Measurements from ENCODE around the gene DNAJC3.

DNA sequence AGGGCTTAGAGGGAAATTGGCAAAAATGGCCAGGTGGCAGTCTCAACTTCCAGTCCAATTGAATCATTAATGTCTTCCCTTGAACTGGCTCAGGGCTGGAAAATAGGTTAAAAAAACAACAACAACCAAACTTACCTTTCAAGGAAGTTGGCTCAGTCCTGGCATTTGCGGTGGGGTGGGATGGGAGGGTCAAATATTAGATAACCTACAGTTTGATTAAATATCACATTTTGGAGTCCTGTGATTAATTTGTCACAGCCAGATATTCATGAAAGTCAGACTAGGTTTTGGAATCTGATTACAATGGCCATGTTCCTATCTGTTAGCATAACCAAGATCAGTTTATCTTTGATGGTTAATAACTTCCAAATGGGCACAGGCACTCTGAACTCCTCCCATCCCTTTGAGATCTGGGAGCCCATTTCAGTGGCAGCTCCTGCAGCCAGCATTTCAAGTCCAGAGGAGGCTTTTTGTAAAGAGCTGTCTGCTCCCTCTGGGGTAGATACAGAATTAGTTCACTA lies 24.6 kb upstream of the DNAJC3 start:
- TF ChIP-seq, protein P1, sequence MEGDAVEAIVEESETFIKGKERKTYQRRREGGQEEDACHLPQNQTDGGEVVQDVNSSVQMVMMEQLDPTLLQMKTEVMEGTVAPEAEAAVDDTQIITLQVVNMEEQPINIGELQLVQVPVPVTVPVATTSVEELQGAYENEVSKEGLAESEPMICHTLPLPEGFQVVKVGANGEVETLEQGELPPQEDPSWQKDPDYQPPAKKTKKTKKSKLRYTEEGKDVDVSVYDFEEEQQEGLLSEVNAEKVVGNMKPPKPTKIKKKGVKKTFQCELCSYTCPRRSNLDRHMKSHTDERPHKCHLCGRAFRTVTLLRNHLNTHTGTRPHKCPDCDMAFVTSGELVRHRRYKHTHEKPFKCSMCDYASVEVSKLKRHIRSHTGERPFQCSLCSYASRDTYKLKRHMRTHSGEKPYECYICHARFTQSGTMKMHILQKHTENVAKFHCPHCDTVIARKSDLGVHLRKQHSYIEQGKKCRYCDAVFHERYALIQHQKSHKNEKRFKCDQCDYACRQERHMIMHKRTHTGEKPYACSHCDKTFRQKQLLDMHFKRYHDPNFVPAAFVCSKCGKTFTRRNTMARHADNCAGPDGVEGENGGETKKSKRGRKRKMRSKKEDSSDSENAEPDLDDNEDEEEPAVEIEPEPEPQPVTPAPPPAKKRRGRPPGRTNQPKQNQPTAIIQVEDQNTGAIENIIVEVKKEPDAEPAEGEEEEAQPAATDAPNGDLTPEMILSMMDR (IDR thresholded peaks at IDR 0.05; ENCODE audit: low read depth, low read length, poor library complexity, severe bottlenecking) = no peak
- no peak for TF ChIP-seq EZH2phosphoT487 (IDR thresholded peaks at IDR 0.05; ENCODE audit: borderline replicate concordance, low read length)

All from DOHH2 (cell line).